H1 (cell line): ENCODE results near the gene TSPAN2. TPM values are rescaled to one million over a fixed set of nuclear protein-coding genes. Genes with fewer than 3 reads are reported as not detected.

Source experiments
- CTCF ChIA-PET: fragments of 300-600 bp; sonication (Branson Sonifier 250); formaldehyde crosslinking; loops from one replicate; lab custom pipeline; 2021; ENCODE audit not compliant: partially characterized antibody; lab: Charles Lee
- POLR2A ChIA-PET: fragments of 300-600 bp; sonication (Branson Sonifier 250); formaldehyde crosslinking; loops from one replicate; lab custom pipeline; 2021; ENCODE audit warnings: inconsistent platforms; ENCODE audit not compliant: partially characterized antibody; lab: Charles Lee
- DNase-seq, 2 experiments: peaks; one replicate each; pipeline versions ENCODE4 v3.0.0 to v3.0.0-alpha.2; 2010 to 2022; ENCODE audit warnings: low spot score in 2 of 2, low read depth in 1 of 2, mixed read lengths in 1 of 2
- FAIRE-seq: peaks from 2 replicates; lab custom pipeline; 2011; peaks lifted over from hg19 to GRCh38; lab: Jason Lieb, UNC
- H2AFZ ChIP-seq: 2 replicates; pipeline ENCODE4 v1.8.1; 2012; ENCODE audit warnings: low read length, inconsistent platforms
- H2AK5ac ChIP-seq: 2 replicates; pipeline ENCODE4 v1.6.1; 2013; ENCODE audit warnings: low read depth, low read length
- H2BK120ac ChIP-seq: replicated peaks from 2 replicates; pipeline ENCODE3; 2013; ENCODE audit warnings: low read depth, low read length, inconsistent platforms
- H2BK12ac ChIP-seq: 2 replicates; pipeline ENCODE4 v1.6.1; 2013; ENCODE audit warnings: low read depth, low read length
- H2BK15ac ChIP-seq: 2 replicates; pipeline ENCODE4 v1.6.1; 2013; ENCODE audit warnings: low read length
- H2BK20ac ChIP-seq: 2 replicates; pipeline ENCODE4 v1.6.1; 2013; ENCODE audit warnings: low read length
- H2BK5ac ChIP-seq: 2 replicates; pipeline ENCODE4 v1.6.1; 2013; ENCODE audit warnings: low read depth, low read length
- H3K14ac ChIP-seq: 2 replicates; pipeline ENCODE4 v1.6.1; 2013; ENCODE audit warnings: inconsistent platforms; ENCODE audit not compliant: insufficient read length
- H3K18ac ChIP-seq: 2 replicates; pipeline ENCODE4 v1.6.1; 2013; ENCODE audit warnings: low read length; ENCODE audit errors: extremely low read depth
- H3K23ac ChIP-seq: 2 replicates; pipeline ENCODE4 v1.6.1; 2013; ENCODE audit warnings: inconsistent platforms; ENCODE audit not compliant: insufficient read length
- H3K23me2 ChIP-seq: 2 replicates; pipeline ENCODE4 v1.6.1; 2013; ENCODE audit warnings: low read depth, low read length
- H3K27ac ChIP-seq: 2 replicates; pipeline ENCODE4 v1.6.1; 2011; ENCODE audit warnings: low read depth, low read length, inconsistent platforms
- H3K27me3 ChIP-seq, 4 experiments: replicated peaks in 1 of 4; 1 replicate in 1 of 4; 2 replicates in 3 of 4; pipeline versions ENCODE4 v1.6.1 to v1.8.1; 2011 to 2013; ENCODE audit warnings: low read length in 3 of 4, mild to moderate bottlenecking in 3 of 4, inconsistent platforms in 2 of 4, mixed read lengths in 2 of 4, moderate library complexity in 1 of 4; ENCODE audit not compliant: control insufficient read depth in 3 of 4, insufficient read depth in 3 of 4; ENCODE audit errors: extremely low read depth in 1 of 4
- H3K36me3 ChIP-seq, 4 experiments: 2 replicates each; pipeline versions ENCODE4 v1.6.1 to v1.8.1; 2011 to 2013; ENCODE audit warnings: mild to moderate bottlenecking in 4 of 4, low read length in 3 of 4, moderate library complexity in 2 of 4, control low read depth in 1 of 4, inconsistent platforms in 1 of 4; ENCODE audit not compliant: insufficient read depth in 4 of 4, control insufficient read depth in 2 of 4
- H3K4ac ChIP-seq: replicated peaks from 2 replicates; pipeline ENCODE3; 2013; ENCODE audit warnings: low read length, low read depth, mixed read lengths, inconsistent platforms; ENCODE audit not compliant: insufficient read length
- H3K4me1 ChIP-seq, 4 experiments: replicated peaks in 1 of 4; 1 replicate in 1 of 4; 2 replicates in 3 of 4; pipeline versions ENCODE4 v1.6.1 to v1.8.1; 2011 to 2013; ENCODE audit warnings: low read length in 3 of 4, inconsistent platforms in 2 of 4, mixed read lengths in 1 of 4; ENCODE audit not compliant: insufficient read depth in 4 of 4, control insufficient read depth in 3 of 4
- H3K4me2 ChIP-seq, 2 experiments: 2 replicates each; pipeline versions ENCODE4 v1.6.1 to v1.8.1; 2011 to 2013; ENCODE audit warnings: low read depth in 2 of 2, low read length in 2 of 2, control low read depth in 1 of 2, inconsistent platforms in 1 of 2, mild to moderate bottlenecking in 1 of 2; ENCODE audit not compliant: insufficient read depth in 1 of 2
- H3K4me3 ChIP-seq, 4 experiments: fragments of 200-600, 300-600 bp in 1 of 4; sonication (generic), shearing (Covaris generic), sonication (Bioruptor Twin) in 1 of 4; 2 replicates each; pipeline versions ENCODE4 v1.5.1 to v1.8.1; 2011 to 2016; ENCODE audit warnings: low read length in 4 of 4, low read depth in 3 of 4, control low read depth in 2 of 4, inconsistent platforms in 2 of 4, mild to moderate bottlenecking in 2 of 4, mixed read lengths in 1 of 4, moderate library complexity in 1 of 4; ENCODE audit not compliant: insufficient read depth in 2 of 4; ENCODE audit errors: extremely low read depth in 1 of 4
- H3K56ac ChIP-seq: replicated peaks from 2 replicates; pipeline ENCODE3; 2013; ENCODE audit warnings: low read depth, mild to moderate bottlenecking, mixed read lengths, low read length, inconsistent platforms; ENCODE audit not compliant: insufficient read length
- H3K79me1 ChIP-seq: 2 replicates; pipeline ENCODE4 v1.6.1; 2013; ENCODE audit warnings: low read depth, low read length, control low read depth
- H3K79me2 ChIP-seq, 2 experiments: 2 replicates each; pipeline versions ENCODE4 v1.6.1 to v1.8.1; 2012 to 2013; ENCODE audit warnings: low read length in 2 of 2, mild to moderate bottlenecking in 2 of 2, inconsistent platforms in 1 of 2; ENCODE audit not compliant: insufficient read depth in 2 of 2, control insufficient read depth in 1 of 2
- H3K9ac ChIP-seq, 4 experiments: replicated peaks in 1 of 4; 1 replicate in 1 of 4; 2 replicates in 3 of 4; pipeline versions ENCODE4 v1.6.1 to v1.8.1; 2011 to 2013; ENCODE audit warnings: low read depth in 3 of 4, low read length in 3 of 4, control low read depth in 2 of 4, mild to moderate bottlenecking in 2 of 4, moderate library complexity in 2 of 4, inconsistent platforms in 1 of 4; ENCODE audit errors: extremely low read depth in 1 of 4
- H3K9me3 ChIP-seq, 2 experiments: 2 replicates each; pipeline versions ENCODE4 v1.6.1 to v1.8.1; 2012 to 2013; ENCODE audit warnings: mild to moderate bottlenecking in 2 of 2, moderate library complexity in 2 of 2, control low read depth in 1 of 2, inconsistent platforms in 1 of 2, low read depth in 1 of 2, low read length in 1 of 2, mixed read lengths in 1 of 2; ENCODE audit not compliant: insufficient read depth in 2 of 2
- H4K20me1 ChIP-seq, 2 experiments: replicated peaks in 1 of 2; 2 replicates each; pipeline versions ENCODE3 to v1.8.1; 2011 to 2013; ENCODE audit warnings: inconsistent platforms in 2 of 2, low read length in 2 of 2, mild to moderate bottlenecking in 1 of 2; ENCODE audit not compliant: insufficient read depth in 2 of 2, control insufficient read depth in 1 of 2
- H4K5ac ChIP-seq: 2 replicates; pipeline ENCODE4 v1.6.1; 2013; ENCODE audit warnings: low read length, low read depth, mixed read lengths, inconsistent platforms; ENCODE audit not compliant: insufficient read length
- H4K8ac ChIP-seq: 2 replicates; pipeline ENCODE4 v1.8.0; 2013; ENCODE audit warnings: mild to moderate bottlenecking, moderate library complexity, low read length, inconsistent platforms; ENCODE audit not compliant: insufficient read depth; ENCODE audit errors: extremely low read depth
- H4K91ac ChIP-seq: replicated peaks from 2 replicates; pipeline ENCODE3; 2013; ENCODE audit warnings: low read length, mixed read lengths, inconsistent platforms; ENCODE audit not compliant: insufficient read length
- CEBPB ChIP-seq: IDR thresholded peaks from 2 replicates; pipeline ENCODE4 v1.6.1; 2012; ENCODE audit warnings: low read depth, low read length
- SRF ChIP-seq: IDR thresholded peaks from 2 replicates; pipeline ENCODE4 v1.6.1; 2011; ENCODE audit warnings: mild to moderate bottlenecking, low read depth, low read length, moderate library complexity
- WGBS, 2 experiments: shearing (Covaris generic) in 1 of 2; methylation state at CpG; one replicate each; pipeline versions ENCODE4 v1.1.6 to v1.1.7; 2013 to 2015; ENCODE audit warnings: low lambda C conversion rate in 2 of 2, mixed read lengths in 2 of 2, inconsistent platforms in 1 of 2, low coverage in 1 of 2, missing lambda C conversion rate in 1 of 2; ENCODE audit not compliant: insufficient replicate concordance in 2 of 2, insufficient coverage in 1 of 2, insufficient read length in 1 of 2; ENCODE audit errors: extremely low coverage in 1 of 2, missing lambda C conversion rate in 1 of 2; 5-methylcytosine and 5-hydroxymethylcytosine counted together
- polyA plus RNA-seq, 7 experiments: library from polyadenylated mRNA; depleted of rRNA in 3 of 7; stranded (reverse) in 5 of 7; unstranded in 2 of 7; fragments of >200 nt in 5 of 7; fragments of 200-250 nt in 2 of 7; gene quantifications; 1 replicate in 5 of 7; 2 replicates in 1 of 7; 4 replicates in 1 of 7; pipeline versions ENCODE4 v1.2.1 to v1.2.3, GENCODE V29; 2011 to 2013; ENCODE audit warnings: missing spikeins in 2 of 7, mixed read lengths in 2 of 7
- total RNA-seq: library from RNA; stranded (reverse); fragmentation: NEBNext Ultra II Directional; extraction: Animal tissue kit (Norgen Biotek cat#: 25700); gene quantifications from 2 replicates; pipeline ENCODE4 v1.2.1, GENCODE V29; 2021

The TSPAN2 gene
- total and polyA plus RNA-seq, 2 of the 8 experiments (the other 6 are each of a cell fraction or from before 2014, with no cell fraction given): 7.4 to 14.2 TPM

DNA sequence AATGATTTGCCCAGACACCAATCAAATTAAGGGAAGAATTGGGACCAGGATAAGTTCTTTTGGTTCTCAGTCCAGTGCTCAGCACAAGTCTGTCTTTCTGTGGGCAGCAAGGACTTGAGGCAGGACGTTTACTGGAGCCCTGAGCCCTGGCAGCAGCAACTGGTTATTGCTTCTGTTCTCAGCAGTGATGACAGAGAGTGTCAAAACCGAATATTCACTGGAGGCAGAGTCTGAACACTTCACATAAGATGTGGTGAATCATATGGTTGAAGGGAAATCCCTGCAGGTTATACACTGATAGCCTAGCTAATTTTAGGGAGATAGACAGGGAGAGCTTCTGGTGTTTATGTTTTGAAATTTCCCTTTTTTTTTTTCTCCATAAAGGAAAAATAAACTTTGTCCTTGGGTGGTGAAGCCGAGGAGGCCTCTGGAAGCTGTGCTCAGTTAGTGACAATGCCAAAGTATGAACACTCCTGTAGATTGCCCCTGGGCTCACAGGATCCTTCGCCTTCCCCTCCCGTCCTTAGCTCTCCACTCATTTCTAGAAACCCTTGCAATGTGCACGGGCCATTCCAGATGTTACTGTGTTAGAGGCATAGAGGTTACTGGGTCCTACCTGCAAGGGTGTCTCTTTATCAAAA, 26.3 kb upstream of the TSPAN2 start:
- Histone ChIP-seq H2AFZ (no peak overlapping the region), H3K27ac (no peak overlapping the region), H3K23ac (no peak overlapping the region), H3K4me3 (no peak overlapping the region), H2BK20ac (no peak overlapping the region), H3K36me3 (no peaks in the 10 kb centered on the region), H2BK12ac (no peak overlapping the region), H3K79me2 (no peaks in the 10 kb centered on the region), H2BK120ac (no peak overlapping the region), H4K20me1 (no peaks in the 10 kb centered on the region), H3K14ac (no peak overlapping the region), H3K18ac (no peak overlapping the region), H3K4me1 (peaks cover 0 to 2% (median 1%) of the 10 kb centered on the region in 4 experiments; a peak in 4 of 7 replicates), H3K9ac (no peak overlapping the region), H4K5ac (no peak overlapping the region), H3K79me1 (no peaks in the 10 kb centered on the region), H3K56ac (no peak overlapping the region), H3K27me3 (no peaks in the 10 kb centered on the region), H3K9me3 (peaks cover 6% of the 10 kb centered on the region in 2 experiments; a peak in 2 of 4 replicates), H3K4ac (no peak overlapping the region), H3K23me2 (no peaks in the 10 kb centered on the region), H3K4me2 (no peak overlapping the region), H4K91ac (no peak overlapping the region), H2BK5ac (no peak overlapping the region), H4K8ac (no peak overlapping the region), H2AK5ac (no peak overlapping the region), H2BK15ac (no peak overlapping the region)
- DNase-seq: no peak
- WGBS, 2 experiments: 84% methylated on average over 6 of the region's 6 CpGs; no CpG with 5 or more reads in 1 of the 2 experiments
- TF ChIP-seq CEBPB (no peak), SRF (no peak)
- no peak for FAIRE-seq
- POLR2A ChIA-PET: no interaction called here
- CTCF ChIA-PET: interaction anchor here (7.2 kb wide), 1 partner anchor 64 kb away, joined by 42 read pairs; no protein-coding TSS in a partner anchor
